Measurements from ENCODE around the gene ACP3. TPM values are rescaled to one million over a fixed set of nuclear protein-coding genes. Genes with fewer than 3 reads are reported as not detected.

The ACP3 gene
- total and polyA plus RNA-seq, 9 of the 15 experiments (the other 6 are each of a cell fraction or from before 2014, with no cell fraction given), result 0.08 to 1.1 (median 0.21) TPM

DNA sequence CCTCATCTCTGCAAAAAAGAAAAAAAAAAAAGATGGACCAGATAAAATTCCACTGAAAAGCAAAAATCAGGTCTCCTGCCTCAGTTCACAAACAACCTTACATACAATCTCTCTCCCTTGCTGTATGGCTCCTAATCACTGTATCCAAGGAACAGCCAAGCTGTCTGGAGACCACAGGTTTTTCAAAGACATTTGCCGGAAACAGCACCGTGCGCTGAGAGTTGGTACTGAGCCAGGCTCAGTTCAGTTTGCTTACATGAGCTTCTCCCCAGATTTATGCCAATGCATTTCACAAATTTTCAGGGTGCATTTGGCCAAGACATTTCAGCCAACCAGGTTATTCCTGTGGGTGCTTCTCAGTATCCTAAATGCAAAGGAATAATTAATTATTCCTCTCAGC is 4.1 kb downstream of the ACP3 start (continued):
- TF ChIP-seq ZNF175 (CRISPR knock-in tag; IDR thresholded peaks at IDR 0.05; ENCODE audit: low read depth) (no peak), U2AF2 (optimal IDR thresholded peaks at IDR 0.05; ENCODE audit: low read depth, low read length) (no peak), BRCA1 (IDR thresholded peaks at IDR 0.05) (no peak), BRCA1 (CRISPR knock-in tag; IDR thresholded peaks at IDR 0.05) (no peak), BACH1 (tag; IDR thresholded peaks at IDR 0.05) (no peak), ZNF124 (CRISPR knock-in tag; IDR thresholded peaks at IDR 0.05) (no peak), NFE2 (IDR thresholded peaks at IDR 0.05; ENCODE audit: low read depth) (no peak), TEAD4 (IDR thresholded peaks at IDR 0.05; ENCODE audit: low read length) (no peak), TEAD4 (CRISPR knock-in tag; IDR thresholded peaks at IDR 0.05; ENCODE audit: borderline replicate concordance) (no peak), PHF8 (IDR thresholded peaks at IDR 0.05; ENCODE audit: borderline replicate concordance, low read length) (no peak), SP1 (CRISPR knock-in tag; IDR thresholded peaks at IDR 0.05) (no peak), DPF2 (IDR thresholded peaks at IDR 0.05) (no peak), ZKSCAN1 (IDR thresholded peaks at IDR 0.05; ENCODE audit: low read depth, low read length) (no peak)

DNA sequence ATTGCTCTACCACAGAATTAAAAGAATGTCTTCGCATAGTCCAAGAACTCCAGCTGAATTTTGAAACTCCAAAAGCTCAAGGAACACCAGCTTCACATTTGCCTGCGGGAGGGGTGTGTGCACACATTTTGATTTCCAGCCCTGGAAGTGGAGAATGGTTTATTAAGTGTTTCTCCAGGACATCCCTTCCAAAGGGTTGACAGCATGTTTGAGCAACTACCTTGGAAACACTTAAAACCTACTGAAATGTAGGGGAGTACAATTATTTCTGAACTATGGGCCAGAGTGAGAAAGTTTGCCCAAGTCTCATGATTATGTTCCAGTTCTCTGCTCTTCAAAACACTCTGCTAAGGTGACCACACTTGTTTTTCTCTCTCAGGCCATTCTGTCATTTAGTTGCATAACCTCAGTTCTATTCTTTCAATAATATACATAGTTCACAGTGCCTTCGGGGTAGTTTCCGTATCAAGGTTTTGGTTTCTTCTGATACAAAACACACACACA is 7.9 kb downstream of the ACP3 start:
- ChIA-PET POLR2A (no interaction called here), CTCF (ENCODE audit: low intra/inter-chr PET ratio) (no interaction called here)
- Histone ChIP-seq H3K9ac (ENCODE audit: insufficient read depth in 1 of 2, low read depth in 2 of 2, low read length in 2 of 2) (no peak overlapping the region), H3K9me3 (replicated peaks; ENCODE audit: control insufficient read depth, insufficient read depth, low read depth, low read length) (no peaks in the 10 kb centered on the region), H3K4me2 (ENCODE audit: insufficient read depth, low read length) (no peak overlapping the region), H3K27me3 (ENCODE audit: control insufficient read depth in 2 of 2, insufficient read depth in 2 of 2, low read length in 2 of 2) (no peaks in the 10 kb centered on the region), H3K36me3 (ENCODE audit: control insufficient read depth, insufficient read depth, low read length) (no peaks in the 10 kb centered on the region), H3K9me1 (ENCODE audit: control insufficient read depth, insufficient read depth, low read length) (no peaks in the 10 kb centered on the region), H4K20me1 (replicated peaks; ENCODE audit: control insufficient read depth, insufficient read depth, low read length) (no peaks in the 10 kb centered on the region), H2AFZ (ENCODE audit: low read depth, low read length) (no peak overlapping the region), H3K4me3 (no peak overlapping the region), H3K79me2 (ENCODE audit: control insufficient read depth, insufficient read depth, low read length) (no peaks in the 10 kb centered on the region), H3K27ac (ENCODE audit: extremely low read depth, low read depth, low read length) (no peak overlapping the region), H3K4me1 (replicated peaks in 1 of 2; ENCODE audit: control insufficient read depth in 2 of 2, insufficient read depth in 2 of 2, low read length in 2 of 2) (no peaks in the 10 kb centered on the region)
- ATAC-seq (no peak), FAIRE-seq (no peak), DNase-seq (ENCODE audit: extremely low read depth in 1 of 4, low spot score in 3 of 4) (no peak)
- no TSS peak for BruUV-seq (replicated peaks)
- in situ Hi-C loops (cut with MboI), result no loop called here
- intact Hi-C loops (cut with micrococcal nuclease), result no loop called here
- 0% methylated on average over 3 of the region's 4 CpGs for whole genome bisulfite sequencing (ENCODE audit: insufficient coverage, low coverage, missing lambda C conversion rate)
- TF ChIP-seq RAD21 (CRISPR knock-in tag; conservative IDR thresholded peaks at IDR 0.05 in 1 of 2, IDR thresholded peaks at IDR 0.05 in 1 of 2) (no peak), ZNF174 (CRISPR knock-in tag; IDR thresholded peaks at IDR 0.05) (no peak), U2AF1 (optimal IDR thresholded peaks at IDR 0.05; ENCODE audit: low read depth, low read length) (no peak), ZNF445 (CRISPR knock-in tag; IDR thresholded peaks at IDR 0.05; ENCODE audit: low read depth) (no peak)

All from K562 (cell line).